ENCODE data around the gene FER1L5. TPM values are rescaled to one million over a fixed set of nuclear protein-coding genes. Genes with fewer than 3 reads are reported as not detected.

FER1L5 gene
- total RNA-seq, 1 experiment from 2014 or later = 0.07 TPM

DNA sequence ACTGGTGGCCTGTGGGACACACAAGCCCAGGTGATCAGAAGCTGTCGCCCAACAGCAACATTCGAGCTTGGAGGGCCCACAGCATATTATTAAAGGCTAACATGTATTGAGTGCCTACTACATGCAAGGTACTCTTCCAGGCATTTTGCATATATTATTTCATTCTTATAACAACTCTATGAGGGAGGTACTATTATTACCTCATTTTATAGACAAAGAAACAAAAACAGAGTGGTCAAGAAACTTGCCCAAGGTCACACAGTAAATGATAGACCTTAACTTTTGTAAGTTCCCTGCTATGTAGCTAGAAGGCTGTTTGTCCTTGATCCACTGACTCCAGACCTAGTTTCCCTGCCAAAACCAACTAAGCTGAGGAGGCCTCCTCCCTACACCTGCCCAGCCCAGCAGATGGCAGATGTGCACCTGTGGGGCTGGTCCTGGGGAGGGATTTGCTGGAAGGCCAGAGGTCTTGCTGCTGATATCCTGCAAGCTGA, 40.2 kb upstream of the FER1L5 start:
- ChIA-PET CTCF (no interaction called here), POLR2A (no interaction called here)
- Histone ChIP-seq H3K4me1 (no peaks in the 10 kb centered on the region), H3K36me3 (ENCODE audit: control insufficient read depth, insufficient read depth, low read length) (peaks cover 9% of the 10 kb centered on the region), H3K9me3 (no peaks in the 10 kb centered on the region), H3K4me3 (ENCODE audit: low read depth, low read length) (no peak overlapping the region), H3K27me3 (replicated peaks; ENCODE audit: control insufficient read depth, insufficient read depth, low read length) (no peaks in the 10 kb centered on the region)
- Mint-ChIP-seq H3K27me3 (ENCODE audit: insufficient read depth, unreplicated experiment) (no peaks in the 10 kb centered on the region), H3K4me3 (ENCODE audit: unreplicated experiment) (no peak overlapping the region), H3K27ac (ENCODE audit: unreplicated experiment) (no peak overlapping the region), H3K4me1 (ENCODE audit: low read depth, unreplicated experiment) (no peaks in the 10 kb centered on the region), H3K9me3 (ENCODE audit: unreplicated experiment) (no peaks in the 10 kb centered on the region), H3K36me3 (ENCODE audit: insufficient read depth, unreplicated experiment) (peaks cover 54% of the 10 kb centered on the region)
- no TSS peak for BruUV-seq (replicated peaks)
- intact Hi-C loops (cut with micrococcal nuclease; ENCODE audit: unreplicated experiment) = loop anchor here (5.0 kb wide), 1 partner anchor 200 kb away; no protein-coding TSS in a partner anchor
- DNase-seq = peak in 1 of 2 experiments; percentile 36
- TF ChIP-seq, protein P1, sequence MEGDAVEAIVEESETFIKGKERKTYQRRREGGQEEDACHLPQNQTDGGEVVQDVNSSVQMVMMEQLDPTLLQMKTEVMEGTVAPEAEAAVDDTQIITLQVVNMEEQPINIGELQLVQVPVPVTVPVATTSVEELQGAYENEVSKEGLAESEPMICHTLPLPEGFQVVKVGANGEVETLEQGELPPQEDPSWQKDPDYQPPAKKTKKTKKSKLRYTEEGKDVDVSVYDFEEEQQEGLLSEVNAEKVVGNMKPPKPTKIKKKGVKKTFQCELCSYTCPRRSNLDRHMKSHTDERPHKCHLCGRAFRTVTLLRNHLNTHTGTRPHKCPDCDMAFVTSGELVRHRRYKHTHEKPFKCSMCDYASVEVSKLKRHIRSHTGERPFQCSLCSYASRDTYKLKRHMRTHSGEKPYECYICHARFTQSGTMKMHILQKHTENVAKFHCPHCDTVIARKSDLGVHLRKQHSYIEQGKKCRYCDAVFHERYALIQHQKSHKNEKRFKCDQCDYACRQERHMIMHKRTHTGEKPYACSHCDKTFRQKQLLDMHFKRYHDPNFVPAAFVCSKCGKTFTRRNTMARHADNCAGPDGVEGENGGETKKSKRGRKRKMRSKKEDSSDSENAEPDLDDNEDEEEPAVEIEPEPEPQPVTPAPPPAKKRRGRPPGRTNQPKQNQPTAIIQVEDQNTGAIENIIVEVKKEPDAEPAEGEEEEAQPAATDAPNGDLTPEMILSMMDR (IDR thresholded peaks at IDR 0.05; ENCODE audit: insufficient read depth in 1 of 2, low read depth in 1 of 2, low read length in 1 of 2, severe bottlenecking in 1 of 2, unreplicated experiment in 1 of 2) = peak in 1 of 2 experiments; percentile 28

GRCh38 chr2:96604104-96604503, 38.5 kb upstream of the FER1L5 start:
- H3K27me3 ChIP-seq (replicated peaks; ENCODE audit: control insufficient read depth, insufficient read depth, low read length) = no peaks in the 10 kb centered on the region
- H3K27me3 Mint-ChIP-seq (ENCODE audit: insufficient read depth, unreplicated experiment) = no peaks in the 10 kb centered on the region
- intact Hi-C loops (cut with micrococcal nuclease; ENCODE audit: unreplicated experiment) = loop anchor here (5.0 kb wide), 1 partner anchor 198 kb away; no protein-coding TSS in a partner anchor
- H3K27ac Mint-ChIP-seq (ENCODE audit: unreplicated experiment) = no peak overlapping the region
- no peak overlapping the region for H3K4me3 Mint-ChIP-seq (ENCODE audit: unreplicated experiment)
- TF ChIP-seq, protein P1 (IDR thresholded peaks at IDR 0.05; ENCODE audit: insufficient read depth in 1 of 2, low read depth in 1 of 2, low read length in 1 of 2, severe bottlenecking in 1 of 2, unreplicated experiment in 1 of 2) = peak; percentile 26 to 82
- POLR2A ChIA-PET = no interaction called here
- H3K9me3 ChIP-seq = no peaks in the 10 kb centered on the region
- H3K4me1 Mint-ChIP-seq (ENCODE audit: low read depth, unreplicated experiment) = no peaks in the 10 kb centered on the region
- peaks cover 11% of the 10 kb centered on the region for H3K36me3 ChIP-seq (ENCODE audit: control insufficient read depth, insufficient read depth, low read length)
- H3K4me3 ChIP-seq (ENCODE audit: low read depth, low read length) = no peak overlapping the region
- BruUV-seq (replicated peaks) = no TSS peak
- H3K36me3 Mint-ChIP-seq (ENCODE audit: insufficient read depth, unreplicated experiment) = peaks cover 59% of the 10 kb centered on the region
- CTCF ChIA-PET = interaction anchor here (0.6 to 1.4 kb wide), 11 partner anchors 12 to 613 kb away, joined by 3 to 7 read pairs (median 3); partner anchors contain the start of genes ANKRD36C and ANKRD39
- no peaks in the 10 kb centered on the region for H3K4me1 ChIP-seq
- H3K9me3 Mint-ChIP-seq (ENCODE audit: unreplicated experiment) = no peaks in the 10 kb centered on the region
- peak; percentile 54 to 56 for DNase-seq

DNA sequence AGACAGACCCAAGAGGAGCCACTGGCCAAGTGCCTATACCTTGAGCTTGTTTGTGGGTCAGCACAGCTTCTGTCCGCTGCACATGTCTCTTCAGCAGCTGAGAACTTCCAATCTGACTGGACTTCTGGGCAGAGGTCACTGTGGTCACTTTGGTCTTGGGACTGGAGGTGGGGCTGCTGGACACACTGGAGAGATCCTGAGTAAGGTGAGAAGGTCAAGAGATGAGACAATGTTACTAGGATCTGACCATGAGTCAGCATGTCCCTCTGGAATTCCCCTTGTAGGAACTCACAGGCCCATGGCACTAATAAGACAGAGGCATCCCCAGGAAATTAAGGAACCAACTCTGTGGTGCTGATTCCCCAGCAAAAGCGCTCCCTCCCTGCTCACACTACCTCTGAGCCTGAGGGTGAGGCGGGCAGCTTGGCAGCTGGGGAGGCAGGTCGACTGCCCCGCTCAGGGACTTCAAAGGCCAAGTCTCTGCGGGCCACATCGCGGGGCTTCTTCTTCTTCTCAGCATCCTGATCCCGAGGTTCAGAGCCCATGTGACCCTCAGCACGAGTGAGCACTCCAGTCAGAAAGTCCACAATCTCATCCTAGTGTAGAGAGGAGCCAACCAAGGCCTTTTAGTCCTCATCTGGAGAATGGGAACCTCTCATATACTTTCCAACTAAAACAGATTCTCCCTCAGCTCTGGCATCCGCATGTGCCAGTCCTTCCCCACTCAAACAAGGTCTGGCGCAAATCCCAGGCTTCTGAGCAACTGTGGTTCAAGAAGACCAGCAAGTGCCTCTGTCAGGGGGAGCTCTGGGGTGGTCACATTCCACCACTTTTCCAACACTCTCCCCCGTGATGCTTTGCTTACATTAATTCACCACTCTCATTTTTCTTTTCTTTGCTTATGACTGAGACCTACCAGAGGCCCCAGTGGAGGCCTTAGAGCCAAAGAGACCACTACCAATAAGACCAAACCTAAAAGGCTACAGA, 33.8 kb upstream of the FER1L5 start:
- no TSS peak for BruUV-seq (replicated peaks)
- TF ChIP-seq, protein P1 (IDR thresholded peaks at IDR 0.05; ENCODE audit: insufficient read depth in 1 of 2, low read depth in 1 of 2, low read length in 1 of 2, severe bottlenecking in 1 of 2, unreplicated experiment in 1 of 2) = no peak
- ChIA-PET POLR2A (no interaction called here), CTCF (no interaction called here)
- Mint-ChIP-seq H3K27me3 (ENCODE audit: insufficient read depth, unreplicated experiment) (no peaks in the 10 kb centered on the region), H3K27ac (ENCODE audit: unreplicated experiment) (no peak overlapping the region), H3K4me3 (ENCODE audit: unreplicated experiment) (no peak overlapping the region), H3K9me3 (ENCODE audit: unreplicated experiment) (no peaks in the 10 kb centered on the region), H3K36me3 (ENCODE audit: insufficient read depth, unreplicated experiment) (peaks cover 80% of the 10 kb centered on the region), H3K4me1 (ENCODE audit: low read depth, unreplicated experiment) (no peaks in the 10 kb centered on the region)
- H3K27me3 ChIP-seq (replicated peaks; ENCODE audit: control insufficient read depth, insufficient read depth, low read length) = no peaks in the 10 kb centered on the region
- no peak overlapping the region for H3K4me3 ChIP-seq (ENCODE audit: low read depth, low read length)
- H3K4me1 ChIP-seq = no peaks in the 10 kb centered on the region
- intact Hi-C loops (cut with micrococcal nuclease; ENCODE audit: unreplicated experiment) = no loop called here
- H3K36me3 ChIP-seq (ENCODE audit: control insufficient read depth, insufficient read depth, low read length) = peaks cover 7% of the 10 kb centered on the region
- DNase-seq = no peak
- H3K9me3 ChIP-seq = no peaks in the 10 kb centered on the region

Measured in Caco-2 (cell line).